Suprapubic skin (tissue), 3 donors: ENCODE measurements around the gene NRG3.

Experiments
- CTCF ChIP-seq, 2 donors: fragments of 200-600 bp in 1 of 2; fragments of 450-650 bp in 1 of 2; sonication (generic) in 1 of 2; IDR thresholded peaks; one replicate each; pipeline ENCODE4 v1.5.1; 2016 to 2019; ENCODE audit warnings: antibody characterized with exemption in 2 of 2, mild to moderate bottlenecking in 1 of 2, moderate library complexity in 1 of 2
- POLR2A ChIP-seq, 2 donors: fragments of 450-650 bp; IDR thresholded peaks; one replicate each; pipeline ENCODE4 v1.6.1; 2017; ENCODE audit warnings: antibody characterized with exemption in 2 of 2, mild to moderate bottlenecking in 2 of 2, moderate library complexity in 2 of 2

GRCh38 chr10:82817676-82818422 is 942.9 kb downstream of the NRG3 start:
- TF ChIP-seq POLR2A (IDR thresholded peaks at IDR 0.05) (no peak), CTCF (IDR thresholded peaks at IDR 0.05) (no peak)
